ENCODE results near the gene SLC25A19.

DNA sequence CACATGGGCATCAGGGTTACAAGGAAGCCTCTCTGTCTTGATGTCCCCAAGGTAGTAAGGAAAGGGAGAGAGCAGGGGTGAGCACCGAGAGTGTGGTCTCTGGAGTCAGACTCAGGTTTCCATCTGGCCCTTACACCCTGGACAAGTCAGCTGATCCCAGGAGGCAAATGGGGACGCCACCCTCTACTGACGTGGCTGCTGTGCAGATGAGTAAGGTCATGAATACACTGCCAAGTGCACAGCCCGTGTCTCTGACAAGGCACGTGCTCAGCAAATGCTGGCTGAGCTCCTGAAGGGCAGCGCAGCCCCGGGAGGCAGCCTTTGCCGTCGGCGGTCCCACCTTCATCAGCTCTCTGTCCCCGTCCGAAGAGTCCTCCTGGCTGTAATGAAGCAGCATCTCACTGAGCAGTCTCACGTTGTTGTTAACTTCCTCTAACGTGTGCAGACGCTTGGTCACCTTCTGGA is 47.2 kb downstream of the SLC25A19 start:
- TF ChIP-seq, protein P1, sequence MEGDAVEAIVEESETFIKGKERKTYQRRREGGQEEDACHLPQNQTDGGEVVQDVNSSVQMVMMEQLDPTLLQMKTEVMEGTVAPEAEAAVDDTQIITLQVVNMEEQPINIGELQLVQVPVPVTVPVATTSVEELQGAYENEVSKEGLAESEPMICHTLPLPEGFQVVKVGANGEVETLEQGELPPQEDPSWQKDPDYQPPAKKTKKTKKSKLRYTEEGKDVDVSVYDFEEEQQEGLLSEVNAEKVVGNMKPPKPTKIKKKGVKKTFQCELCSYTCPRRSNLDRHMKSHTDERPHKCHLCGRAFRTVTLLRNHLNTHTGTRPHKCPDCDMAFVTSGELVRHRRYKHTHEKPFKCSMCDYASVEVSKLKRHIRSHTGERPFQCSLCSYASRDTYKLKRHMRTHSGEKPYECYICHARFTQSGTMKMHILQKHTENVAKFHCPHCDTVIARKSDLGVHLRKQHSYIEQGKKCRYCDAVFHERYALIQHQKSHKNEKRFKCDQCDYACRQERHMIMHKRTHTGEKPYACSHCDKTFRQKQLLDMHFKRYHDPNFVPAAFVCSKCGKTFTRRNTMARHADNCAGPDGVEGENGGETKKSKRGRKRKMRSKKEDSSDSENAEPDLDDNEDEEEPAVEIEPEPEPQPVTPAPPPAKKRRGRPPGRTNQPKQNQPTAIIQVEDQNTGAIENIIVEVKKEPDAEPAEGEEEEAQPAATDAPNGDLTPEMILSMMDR (IDR thresholded peaks at IDR 0.05) = no peak
- TF ChIP-seq EZH2 (IDR thresholded peaks at IDR 0.05; ENCODE audit: borderline replicate concordance, insufficient read depth, low read depth, low read length, poor library complexity, severe bottlenecking) = no peak

Data from B cell (primary cell).